ENCODE data around the gene PAF1. TPM values are rescaled to one million over a fixed set of nuclear protein-coding genes. Genes with fewer than 3 reads are reported as not detected.
"Not testable (repeated sequence)": the region's sequence is repeated elsewhere in the genome, so short reads cannot be mapped to it uniquely, and the experiment has no call there.

The PAF1 gene
- total and polyA plus RNA-seq, 8 donors, result 7.0 to 77.2 (median 29.4) TPM

DNA sequence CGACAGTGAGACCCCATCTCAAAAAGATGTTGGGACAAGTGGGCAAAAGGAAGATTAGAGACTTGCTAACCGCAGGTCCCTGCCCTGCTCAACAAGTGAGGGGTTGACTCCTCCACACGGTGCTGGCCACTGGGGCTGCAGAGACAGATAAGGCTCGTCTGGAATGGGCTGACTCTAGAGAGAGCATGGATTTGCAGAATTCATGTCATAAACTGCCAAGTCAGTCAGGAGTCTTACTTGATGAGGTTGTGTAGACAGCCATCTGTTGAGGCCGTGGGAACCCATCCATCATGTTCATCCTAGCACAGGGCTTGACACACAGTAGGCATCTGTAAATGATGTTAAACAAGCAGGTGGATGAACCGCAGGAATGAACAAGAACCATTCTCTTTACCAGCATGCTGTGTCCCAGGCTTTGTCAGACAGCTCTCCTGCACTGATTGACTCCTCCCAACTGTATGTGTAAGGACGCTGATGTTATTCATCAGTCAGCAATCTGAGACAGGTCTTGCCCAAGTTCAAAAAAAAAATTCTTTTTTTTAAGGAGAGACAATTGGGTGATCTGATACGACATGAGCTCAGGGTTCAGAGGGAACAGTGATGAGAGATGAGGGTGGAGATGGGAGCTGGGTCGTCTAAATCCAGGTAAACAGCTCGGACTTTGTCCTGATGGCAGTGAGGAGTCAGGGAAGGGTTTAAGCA lies 8.8 kb downstream of the PAF1 start:
- H3K4me1 ChIP-seq, result no peaks in the 10 kb centered on the region
- no peak overlapping the region for H3K27ac ChIP-seq
- H3K27me3 ChIP-seq, result no peaks in the 10 kb centered on the region
- no peak overlapping the region for H3K4me3 ChIP-seq
- 74 to 81% (median 77%) methylated on average over 10 of the region's 10 CpGs for WGBS, 5 donors
- TF ChIP-seq POLR2AphosphoS5 (IDR thresholded peaks at IDR 0.05) (no peak), EP300 (IDR thresholded peaks at IDR 0.05) (no peak), POLR2A (IDR thresholded peaks at IDR 0.05) (no peak)
- TF ChIP-seq, protein P1, sequence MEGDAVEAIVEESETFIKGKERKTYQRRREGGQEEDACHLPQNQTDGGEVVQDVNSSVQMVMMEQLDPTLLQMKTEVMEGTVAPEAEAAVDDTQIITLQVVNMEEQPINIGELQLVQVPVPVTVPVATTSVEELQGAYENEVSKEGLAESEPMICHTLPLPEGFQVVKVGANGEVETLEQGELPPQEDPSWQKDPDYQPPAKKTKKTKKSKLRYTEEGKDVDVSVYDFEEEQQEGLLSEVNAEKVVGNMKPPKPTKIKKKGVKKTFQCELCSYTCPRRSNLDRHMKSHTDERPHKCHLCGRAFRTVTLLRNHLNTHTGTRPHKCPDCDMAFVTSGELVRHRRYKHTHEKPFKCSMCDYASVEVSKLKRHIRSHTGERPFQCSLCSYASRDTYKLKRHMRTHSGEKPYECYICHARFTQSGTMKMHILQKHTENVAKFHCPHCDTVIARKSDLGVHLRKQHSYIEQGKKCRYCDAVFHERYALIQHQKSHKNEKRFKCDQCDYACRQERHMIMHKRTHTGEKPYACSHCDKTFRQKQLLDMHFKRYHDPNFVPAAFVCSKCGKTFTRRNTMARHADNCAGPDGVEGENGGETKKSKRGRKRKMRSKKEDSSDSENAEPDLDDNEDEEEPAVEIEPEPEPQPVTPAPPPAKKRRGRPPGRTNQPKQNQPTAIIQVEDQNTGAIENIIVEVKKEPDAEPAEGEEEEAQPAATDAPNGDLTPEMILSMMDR (IDR thresholded peaks at IDR 0.05), result no peak
- no peak for DNase-seq
- no peaks in the 10 kb centered on the region for H3K9me3 ChIP-seq
- intact Hi-C loops (cut with DNase I; ENCODE audit: low total_unique reads), result no loop called here
- peaks cover 83 to 100% (median 100%) of the 10 kb centered on the region in 4 donors for H3K36me3 ChIP-seq

DNA sequence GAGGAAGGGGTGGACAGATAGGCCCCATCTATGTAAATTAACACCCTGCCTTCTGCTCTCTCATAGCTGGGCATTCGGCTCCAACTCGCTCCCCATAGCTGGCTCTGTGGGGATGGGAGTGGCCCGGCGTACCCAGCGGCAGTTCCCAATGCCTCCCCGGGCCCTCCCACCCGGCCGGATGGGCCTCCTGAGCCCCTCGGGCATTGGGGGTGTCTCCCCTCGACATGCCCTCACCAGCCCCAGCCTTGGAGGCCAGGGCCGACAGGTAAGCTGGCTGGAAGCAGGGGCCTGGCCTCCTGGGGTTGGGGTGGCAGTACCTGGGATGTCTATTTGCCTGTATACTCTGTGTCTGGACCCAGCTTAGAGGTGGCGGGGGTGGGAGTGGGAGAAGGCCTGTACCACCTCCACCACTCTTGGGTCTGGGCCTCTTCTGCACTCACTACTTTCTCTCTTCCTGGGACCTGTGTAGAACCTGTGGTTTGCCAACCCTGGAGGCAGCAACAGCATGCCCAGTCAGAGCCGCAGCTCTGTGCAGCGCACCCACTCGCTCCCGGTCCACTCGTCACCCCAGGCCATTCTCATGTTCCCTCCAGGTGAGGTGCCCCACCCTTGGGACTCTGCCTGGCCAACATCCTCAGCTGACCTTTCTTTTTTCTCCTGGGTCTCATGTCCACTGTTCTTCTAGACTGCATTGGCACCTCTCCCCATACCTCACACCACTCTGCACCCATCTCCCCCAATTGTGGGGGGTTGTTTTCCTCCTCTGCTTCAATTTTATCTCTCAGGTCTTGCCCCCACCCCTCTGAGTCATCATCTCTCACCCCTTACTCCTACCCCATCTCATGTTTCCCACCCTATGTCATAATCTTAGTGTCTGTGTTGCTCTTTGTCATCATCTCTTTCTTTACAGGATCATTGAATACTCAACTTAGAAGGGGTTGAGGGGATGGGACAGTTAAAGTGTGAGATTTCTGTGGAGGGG lies 10.1 kb downstream of the PAF1 start:
- H3K9me3 ChIP-seq, result no peaks in the 10 kb centered on the region
- H3K36me3 ChIP-seq, result peaks cover 83 to 100% (median 100%) of the 10 kb centered on the region in 4 donors
- TF ChIP-seq POLR2AphosphoS5 (IDR thresholded peaks at IDR 0.05) (no peak), EP300 (IDR thresholded peaks at IDR 0.05) (no peak), POLR2A (IDR thresholded peaks at IDR 0.05) (no peak)
- TF ChIP-seq, protein P1 (IDR thresholded peaks at IDR 0.05), result no peak
- intact Hi-C loops (cut with DNase I; ENCODE audit: low total_unique reads), result no loop called here
- 94 to 96% (median 95%) methylated on average over 12 to 17 of the region's 17 CpGs for WGBS, 5 donors
- H3K27me3 ChIP-seq, result no peaks in the 10 kb centered on the region
- no peak overlapping the region for H3K27ac ChIP-seq
- no peak overlapping the region for H3K4me3 ChIP-seq
- no peak for DNase-seq
- no peaks in the 10 kb centered on the region for H3K4me1 ChIP-seq

DNA sequence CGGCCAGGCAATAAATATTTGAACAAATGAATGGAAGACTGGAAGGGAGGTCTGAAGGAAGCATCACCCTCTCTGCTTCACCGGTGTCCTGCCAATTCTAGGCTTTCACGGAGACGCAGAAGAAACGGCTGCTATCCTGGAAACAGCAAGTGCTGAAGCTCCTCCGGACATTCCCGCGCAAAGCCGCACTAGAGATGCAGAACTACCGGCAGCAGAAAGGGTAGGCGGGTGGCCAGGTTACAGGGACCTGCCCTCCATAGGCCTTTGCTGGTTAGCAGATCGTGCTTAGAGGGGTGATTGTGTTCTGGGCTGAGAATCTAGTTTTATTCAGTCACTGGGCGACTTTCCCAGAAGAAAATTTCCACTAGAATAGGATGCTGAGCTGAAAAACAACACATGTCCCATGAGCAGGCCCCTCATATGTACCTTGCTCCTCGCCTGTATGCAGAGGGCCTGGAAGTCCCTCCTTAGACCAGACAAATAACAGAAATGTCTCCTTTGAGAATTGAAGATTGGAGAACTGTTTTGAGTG lies 11.0 kb downstream of the PAF1 start:
- TF ChIP-seq POLR2A (IDR thresholded peaks at IDR 0.05), result no peak
- TF ChIP-seq, protein P1 (IDR thresholded peaks at IDR 0.05), result no peak
- TF ChIP-seq EP300 (IDR thresholded peaks at IDR 0.05), result no peak
- no peak for TF ChIP-seq POLR2AphosphoS5 (IDR thresholded peaks at IDR 0.05)
- H3K36me3 ChIP-seq, result peaks cover 80 to 100% (median 100%) of the 10 kb centered on the region in 4 donors
- H3K27ac ChIP-seq, result no peak overlapping the region
- DNase-seq, result no peak
- no peak overlapping the region for H3K4me3 ChIP-seq
- intact Hi-C loops (cut with DNase I; ENCODE audit: low total_unique reads), result no loop called here
- 92 to 96% (median 93%) methylated on average over 14 of the region's 14 CpGs for WGBS, 5 donors
- H3K4me1 ChIP-seq, result no peaks in the 10 kb centered on the region
- H3K27me3 ChIP-seq, result no peaks in the 10 kb centered on the region
- no peaks in the 10 kb centered on the region for H3K9me3 ChIP-seq

DNA sequence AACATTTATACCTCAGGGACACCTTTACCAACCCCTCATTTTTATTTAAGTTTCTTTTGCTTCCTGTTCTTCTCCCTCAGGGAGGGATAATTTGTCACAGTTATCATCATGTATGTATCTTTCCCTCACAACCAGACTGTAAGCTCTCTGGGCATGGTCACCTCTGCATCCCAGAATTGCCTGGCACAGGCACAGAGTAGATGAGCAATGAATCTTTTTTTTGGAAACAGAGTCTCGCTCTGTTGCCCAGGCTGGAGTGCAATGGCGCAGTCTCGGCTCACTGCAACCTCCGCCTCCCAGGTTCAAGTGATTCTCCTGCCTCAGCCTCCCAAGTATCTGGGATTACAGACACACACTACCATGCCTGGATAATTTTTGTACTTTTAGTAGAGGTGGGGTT lies 11.5 kb downstream of the PAF1 start:
- intact Hi-C loops (cut with DNase I; ENCODE audit: low total_unique reads); H3K4me3 ChIP-seq; H3K27ac ChIP-seq; H3K9me3 ChIP-seq; DNase-seq; H3K27me3 ChIP-seq; H3K4me1 ChIP-seq: not testable (repeated sequence)
- peaks cover 79 to 100% (median 100%) of the 10 kb centered on the region in 4 donors for H3K36me3 ChIP-seq
- 92 to 99% (median 95%) methylated on average over 4 of the region's 4 CpGs for WGBS, 5 donors

Data from stomach (tissue), 9 donors.